T-helper 9 cell (primary cell): ENCODE measurements around the gene BEST1.
"Not testable (repeated sequence)": the region's sequence is repeated elsewhere in the genome, so short reads cannot be mapped to it uniquely, and the experiment has no call there.

Experiments used
- DNase-seq: peaks from one replicate; pipeline ENCODE4 v3.0.0-alpha.2; 2020

The BEST1 gene

GRCh38 chr11:61949169-61950034, 749 bp upstream of the BEST1 start:
- DNase-seq = no peak

- no peak for DNase-seq
These were observed 1.5 kb downstream of the BEST1 start for GRCh38 chr11:61951484-61952135.

GRCh38 chr11:61952882-61953281, 2.7 kb downstream of the BEST1 start:
- no peak for DNase-seq

GRCh38 chr11:61953632-61954031, 3.5 kb downstream of the BEST1 start:
- not testable (repeated sequence) for DNase-seq

- no peak for DNase-seq
These were observed 4.1 kb downstream of the BEST1 start for GRCh38 chr11:61954106-61954850.

- DNase-seq = no peak
These were observed 4.8 kb downstream of the BEST1 start for GRCh38 chr11:61954851-61955421.

- DNase-seq = peak; percentile 19
These were observed 5.4 kb downstream of the BEST1 start for GRCh38 chr11:61955422-61956135.

GRCh38 chr11:61956191-61957020, 6.3 kb downstream of the BEST1 start:
- DNase-seq = no peak

- no peak for DNase-seq
These were observed 7.0 kb downstream of the BEST1 start for GRCh38 chr11:61957021-61957770.

GRCh38 chr11:61958590-61958989, 8.4 kb downstream of the BEST1 start:
- DNase-seq = no peak

GRCh38 chr11:61959114-61959513, 9.0 kb downstream of the BEST1 start:
- no peak for DNase-seq

- DNase-seq = no peak
These were observed 9.5 kb downstream of the BEST1 start for GRCh38 chr11:61959678-61960077.

- DNase-seq = no peak
These were observed 10.4 kb downstream of the BEST1 start for GRCh38 chr11:61960532-61960931.

- DNase-seq = no peak
These were observed 11.5 kb downstream of the BEST1 start for GRCh38 chr11:61961570-61962212.

- DNase-seq = no peak
These were observed 12.3 kb downstream of the BEST1 start for GRCh38 chr11:61962213-61963015.

GRCh38 chr11:61963016-61963281, 12.8 kb downstream of the BEST1 start:
- DNase-seq = no peak

- DNase-seq = no peak
These were observed 13.3 kb downstream of the BEST1 start for GRCh38 chr11:61963282-61964057.

GRCh38 chr11:61964058-61964665, 14.0 kb downstream of the BEST1 start:
- no peak for DNase-seq
